Esophagus muscularis mucosa (tissue), 3 donors: ENCODE data around the gene RNF130.

Source experiments
- EP300 ChIP-seq: sonication (generic); formaldehyde crosslinking; IDR thresholded peaks from one replicate; pipeline ENCODE4 v1.6.1; 2017; ENCODE audit warnings: antibody characterized with exemption
- POLR2AphosphoS5 ChIP-seq, 2 donors: sonication (generic); formaldehyde crosslinking; IDR thresholded peaks; one replicate each; pipeline ENCODE4 v1.6.1; 2017; ENCODE audit warnings: antibody characterized with exemption in 2 of 2

- no peak for TF ChIP-seq POLR2AphosphoS5 (IDR thresholded peaks at IDR 0.05)
- no peak for TF ChIP-seq EP300
These were observed 104.1 kb downstream of the RNF130 start for GRCh38 chr5:179967489-179967888.
